ENCODE data around the gene KNSTRN. TPM values are rescaled to one million over a fixed set of nuclear protein-coding genes. Genes with fewer than 3 reads are reported as not detected.

Gene KNSTRN
- total and polyA plus RNA-seq, 2 of the 8 experiments (the other 6 are each of a cell fraction or from before 2014, with no cell fraction given): 25.1 to 79.4 TPM

DNA sequence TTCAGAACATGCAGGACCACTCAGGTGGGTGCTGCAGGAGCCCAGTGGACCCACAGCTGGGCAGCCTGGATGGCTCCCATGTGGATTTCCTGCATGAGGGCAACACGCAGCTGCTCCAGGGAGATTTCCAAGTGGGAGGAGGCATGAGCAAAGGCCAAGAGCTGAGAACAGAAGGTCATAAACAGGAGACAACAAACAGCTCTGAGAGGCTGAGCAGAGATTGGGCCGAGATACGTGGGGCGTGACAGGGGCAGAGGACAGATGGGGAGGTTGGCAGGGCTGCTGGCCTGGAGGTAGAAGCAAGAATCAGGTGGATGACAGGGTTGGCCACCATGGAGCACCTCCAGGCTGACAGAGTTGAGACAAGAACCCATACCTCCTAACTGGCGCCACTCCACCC lies 28.8 kb upstream of the KNSTRN start:
- 80% methylated on average over 5 of the region's 5 CpGs; no CpG with 5 or more reads in 1 of the 2 experiments for WGBS, 2 experiments (ENCODE audit: extremely low coverage in 1 of 2, insufficient coverage in 1 of 2, insufficient read length in 1 of 2, insufficient replicate concordance in 2 of 2, low coverage in 1 of 2, low lambda C conversion rate in 2 of 2, missing lambda C conversion rate in 1 of 2)

More for the DNA sequence above, 28.8 kb upstream of the KNSTRN start:
- Histone ChIP-seq H3K79me2 (ENCODE audit: control insufficient read depth in 1 of 2, insufficient read depth in 2 of 2, low read length in 2 of 2) (no peaks in the 10 kb centered on the region), H3K36me3 (ENCODE audit: control insufficient read depth in 2 of 4, insufficient read depth in 4 of 4, low read length in 3 of 4) (no peaks in the 10 kb centered on the region), H2BK15ac (ENCODE audit: low read length) (peak overlapping the region; percentile 95), H3K4me1 (replicated peaks in 1 of 4; ENCODE audit: control insufficient read depth in 3 of 4, insufficient read depth in 4 of 4, low read length in 3 of 4) (peaks cover 11 to 22% (median 14%) of the 10 kb centered on the region in 4 experiments), H4K91ac (replicated peaks; ENCODE audit: insufficient read length, low read length) (no peak overlapping the region), H4K8ac (ENCODE audit: extremely low read depth, insufficient read depth, low read length) (no peak overlapping the region), H3K4me3 (ENCODE audit: extremely low read depth in 1 of 4, insufficient read depth in 2 of 4, low read depth in 3 of 4, low read length in 4 of 4) (no peak overlapping the region), H3K27me3 (replicated peaks in 1 of 4; ENCODE audit: control insufficient read depth in 3 of 4, extremely low read depth in 1 of 4, insufficient read depth in 3 of 4, low read length in 3 of 4) (peaks cover 0 to 6% (median 4%) of the 10 kb centered on the region in 4 experiments; a peak in 3 of 7 replicates), H2AK5ac (ENCODE audit: low read depth, low read length) (peak overlapping the region; percentile 28; the same call in 1 of the 2 replicates), H2BK120ac (replicated peaks; ENCODE audit: low read depth, low read length) (no peak overlapping the region), H3K9me3 (ENCODE audit: insufficient read depth in 2 of 2, low read depth in 1 of 2, low read length in 1 of 2) (no peaks in the 10 kb centered on the region), H3K23me2 (ENCODE audit: low read depth, low read length) (peaks cover 9% of the 10 kb centered on the region), H4K20me1 (replicated peaks in 1 of 2; ENCODE audit: control insufficient read depth in 1 of 2, insufficient read depth in 2 of 2, low read length in 2 of 2) (no peaks in the 10 kb centered on the region), H2BK20ac (ENCODE audit: low read length) (peak overlapping the region; percentile 82), H2AFZ (ENCODE audit: low read length) (no peak overlapping the region), H3K4ac (replicated peaks; ENCODE audit: insufficient read length, low read depth, low read length) (no peak overlapping the region), H3K56ac (replicated peaks; ENCODE audit: insufficient read length, low read depth, low read length) (no peak overlapping the region), H3K23ac (ENCODE audit: insufficient read length) (no peak overlapping the region), H3K79me1 (ENCODE audit: low read depth, low read length) (no peaks in the 10 kb centered on the region), H3K4me2 (ENCODE audit: insufficient read depth in 1 of 2, low read depth in 2 of 2, low read length in 2 of 2) (peak overlapping the region; percentile 25 to 49; a peak in 3 of 4 replicates), H2BK5ac (ENCODE audit: low read depth, low read length) (peak overlapping the region; percentile 46; the same call in 1 of the 2 replicates), H4K5ac (ENCODE audit: insufficient read length, low read depth, low read length) (no peak overlapping the region), H3K9ac (replicated peaks in 1 of 4; ENCODE audit: extremely low read depth in 1 of 4, low read depth in 3 of 4, low read length in 3 of 4) (no peak overlapping the region; a peak in 1 of 7 replicates), H3K18ac (ENCODE audit: extremely low read depth, low read length) (peak overlapping the region; percentile 52; the same call in 1 of the 2 replicates), H2BK12ac (ENCODE audit: low read depth, low read length) (peak overlapping the region; percentile 88; the same call in 1 of the 2 replicates), H3K27ac (ENCODE audit: low read depth, low read length) (no peak overlapping the region), H3K14ac (ENCODE audit: insufficient read length) (no peak overlapping the region)
- ChIA-PET CTCF (ENCODE audit: partially characterized antibody) (interaction anchor here (0.7 to 27.4 kb wide), 6 partner anchors 12 to 80 kb away, joined by 3 to 452 read pairs (median 3); partner anchors contain the start of gene CCDC9B), POLR2A (ENCODE audit: partially characterized antibody) (interaction anchor here (0.6 to 1.4 kb wide), 4 partner anchors 10 to 119 kb away, joined by 3 read pairs; no protein-coding TSS in a partner anchor)
- DNase-seq (ENCODE audit: low read depth in 1 of 2, low spot score in 2 of 2) (no peak), FAIRE-seq (no peak)
- TF ChIP-seq, protein P1, sequence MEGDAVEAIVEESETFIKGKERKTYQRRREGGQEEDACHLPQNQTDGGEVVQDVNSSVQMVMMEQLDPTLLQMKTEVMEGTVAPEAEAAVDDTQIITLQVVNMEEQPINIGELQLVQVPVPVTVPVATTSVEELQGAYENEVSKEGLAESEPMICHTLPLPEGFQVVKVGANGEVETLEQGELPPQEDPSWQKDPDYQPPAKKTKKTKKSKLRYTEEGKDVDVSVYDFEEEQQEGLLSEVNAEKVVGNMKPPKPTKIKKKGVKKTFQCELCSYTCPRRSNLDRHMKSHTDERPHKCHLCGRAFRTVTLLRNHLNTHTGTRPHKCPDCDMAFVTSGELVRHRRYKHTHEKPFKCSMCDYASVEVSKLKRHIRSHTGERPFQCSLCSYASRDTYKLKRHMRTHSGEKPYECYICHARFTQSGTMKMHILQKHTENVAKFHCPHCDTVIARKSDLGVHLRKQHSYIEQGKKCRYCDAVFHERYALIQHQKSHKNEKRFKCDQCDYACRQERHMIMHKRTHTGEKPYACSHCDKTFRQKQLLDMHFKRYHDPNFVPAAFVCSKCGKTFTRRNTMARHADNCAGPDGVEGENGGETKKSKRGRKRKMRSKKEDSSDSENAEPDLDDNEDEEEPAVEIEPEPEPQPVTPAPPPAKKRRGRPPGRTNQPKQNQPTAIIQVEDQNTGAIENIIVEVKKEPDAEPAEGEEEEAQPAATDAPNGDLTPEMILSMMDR (IDR thresholded peaks at IDR 0.05; ENCODE audit: control extremely low read depth in 1 of 3, insufficient read depth in 1 of 3, low read depth in 1 of 3, low read length in 3 of 3): 0 out of 4 replicates have a peak, but pooled peaks of 1 of the 3 experiments have one; percentile 7
- TF ChIP-seq ZNF274 (IDR thresholded peaks at IDR 0.05; ENCODE audit: borderline replicate concordance, extremely low read depth, low read length): no peak
- no peak for TF ChIP-seq EP300 (IDR thresholded peaks at IDR 0.05; ENCODE audit: borderline replicate concordance in 1 of 2, low read depth in 2 of 2, low read length in 2 of 2)
- no peak for TF ChIP-seq RAD21 (IDR thresholded peaks at IDR 0.05 in 1 of 2, conservative IDR thresholded peaks at IDR 0.05 in 1 of 2; ENCODE audit: low read depth in 2 of 2, low read length in 2 of 2)

All from H1 (cell line).